ENCODE measurements around the gene RAPGEF1. TPM values are rescaled to one million over a fixed set of nuclear protein-coding genes. Genes with fewer than 3 reads are reported as not detected.

The RAPGEF1 gene
- total RNA-seq, 2 experiments from 2014 or later, result 118 to 243 TPM

DNA sequence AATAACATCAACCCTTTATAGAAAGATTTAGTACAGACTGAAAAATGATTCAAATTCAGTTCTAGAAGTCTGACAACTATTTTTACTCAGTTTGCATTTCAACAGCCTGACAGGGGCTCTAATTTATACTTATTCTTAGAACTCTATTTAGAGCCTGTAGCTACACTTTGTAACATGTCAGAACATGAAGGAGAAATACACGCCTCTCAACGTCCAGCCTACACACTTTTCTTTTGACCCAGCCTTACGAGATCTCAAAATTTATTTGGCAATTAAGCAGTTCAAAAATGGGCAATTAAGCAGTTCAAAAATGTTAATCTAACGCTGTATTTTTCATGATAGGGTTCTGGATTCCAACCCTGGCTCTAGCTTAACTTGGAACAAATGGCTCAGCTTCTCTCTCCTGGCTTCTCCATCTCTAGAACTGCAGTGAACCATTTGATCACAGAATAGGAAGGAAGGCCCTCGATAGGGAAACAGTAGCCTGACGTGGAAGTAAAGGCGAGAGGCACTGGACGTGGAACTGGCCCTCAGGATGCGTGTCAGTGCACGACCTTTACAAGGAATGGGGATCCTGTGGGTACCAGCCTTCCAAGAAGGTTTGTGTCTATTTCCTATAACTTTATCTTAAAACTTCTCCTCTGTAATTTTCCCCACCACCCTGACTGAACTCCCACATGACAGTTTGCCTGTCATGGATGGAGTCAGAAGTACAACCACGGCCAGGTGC is 128.1 kb downstream of the RAPGEF1 start:
- Histone ChIP-seq H3K4me1 (ENCODE audit: insufficient read depth, low read length, poor library complexity, severe bottlenecking) (no peaks in the 10 kb centered on the region), H3K9me3 (ENCODE audit: low read length) (no peaks in the 10 kb centered on the region), H3K36me3 (ENCODE audit: insufficient read depth, low read length) (peaks cover 100% of the 10 kb centered on the region), H3K9me2 (ENCODE audit: insufficient read depth, low read length) (no peaks in the 10 kb centered on the region), H3K79me2 (ENCODE audit: insufficient read depth, low read depth, low read length) (no peaks in the 10 kb centered on the region), H2AFZ (ENCODE audit: low read length) (no peak overlapping the region), H3K4me2 (ENCODE audit: low read length) (no peak overlapping the region), H3K27ac (ENCODE audit: low read depth, low read length, poor library complexity, severe bottlenecking) (no peak overlapping the region), H4K20me1 (ENCODE audit: insufficient read depth, low read length) (no peaks in the 10 kb centered on the region), H3K4me3 (ENCODE audit: low read depth, low read length, poor library complexity, severe bottlenecking) (no peak overlapping the region)
- ChIA-PET CTCF (ENCODE audit: unreplicated experiment) (no interaction called here), POLR2A (interaction anchor here (0.6 kb wide), 2 partner anchors 10 to 23 kb away, joined by 3 read pairs; no protein-coding TSS in a partner anchor)
- no peak for DNase-seq (ENCODE audit: low spot score)
- TF ChIP-seq, protein P1, sequence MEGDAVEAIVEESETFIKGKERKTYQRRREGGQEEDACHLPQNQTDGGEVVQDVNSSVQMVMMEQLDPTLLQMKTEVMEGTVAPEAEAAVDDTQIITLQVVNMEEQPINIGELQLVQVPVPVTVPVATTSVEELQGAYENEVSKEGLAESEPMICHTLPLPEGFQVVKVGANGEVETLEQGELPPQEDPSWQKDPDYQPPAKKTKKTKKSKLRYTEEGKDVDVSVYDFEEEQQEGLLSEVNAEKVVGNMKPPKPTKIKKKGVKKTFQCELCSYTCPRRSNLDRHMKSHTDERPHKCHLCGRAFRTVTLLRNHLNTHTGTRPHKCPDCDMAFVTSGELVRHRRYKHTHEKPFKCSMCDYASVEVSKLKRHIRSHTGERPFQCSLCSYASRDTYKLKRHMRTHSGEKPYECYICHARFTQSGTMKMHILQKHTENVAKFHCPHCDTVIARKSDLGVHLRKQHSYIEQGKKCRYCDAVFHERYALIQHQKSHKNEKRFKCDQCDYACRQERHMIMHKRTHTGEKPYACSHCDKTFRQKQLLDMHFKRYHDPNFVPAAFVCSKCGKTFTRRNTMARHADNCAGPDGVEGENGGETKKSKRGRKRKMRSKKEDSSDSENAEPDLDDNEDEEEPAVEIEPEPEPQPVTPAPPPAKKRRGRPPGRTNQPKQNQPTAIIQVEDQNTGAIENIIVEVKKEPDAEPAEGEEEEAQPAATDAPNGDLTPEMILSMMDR (conservative IDR thresholded peaks at IDR 0.05; ENCODE audit: low read length), result no peak
- TF ChIP-seq EZH2phosphoT487 (IDR thresholded peaks at IDR 0.05; ENCODE audit: borderline replicate concordance, low read depth, low read length), result no peak
- no TSS peak for BruUV-seq (replicated peaks)
- intact Hi-C loops (cut with micrococcal nuclease; ENCODE audit: unreplicated experiment), result no loop called here

- ChIA-PET CTCF (ENCODE audit: unreplicated experiment) (no interaction called here), POLR2A (no interaction called here)
- no peaks in the 10 kb centered on the region for H4K20me1 ChIP-seq (ENCODE audit: insufficient read depth, low read length)
- intact Hi-C loops (cut with micrococcal nuclease; ENCODE audit: unreplicated experiment), result no loop called here
- no peaks in the 10 kb centered on the region for H3K9me2 ChIP-seq (ENCODE audit: insufficient read depth, low read length)
- H3K79me2 ChIP-seq (ENCODE audit: insufficient read depth, low read depth, low read length), result no peaks in the 10 kb centered on the region
- no peak overlapping the region for H3K4me3 ChIP-seq (ENCODE audit: low read depth, low read length, poor library complexity, severe bottlenecking)
- no TSS peak for BruUV-seq (replicated peaks)
- no peak overlapping the region for H3K27ac ChIP-seq (ENCODE audit: low read depth, low read length, poor library complexity, severe bottlenecking)
- TF ChIP-seq, protein P1 (conservative IDR thresholded peaks at IDR 0.05; ENCODE audit: low read length), result no peak
- TF ChIP-seq EZH2phosphoT487 (IDR thresholded peaks at IDR 0.05; ENCODE audit: borderline replicate concordance, low read depth, low read length), result no peak
- DNase-seq (ENCODE audit: low spot score), result no peak
- H3K36me3 ChIP-seq (ENCODE audit: insufficient read depth, low read length), result peaks cover 100% of the 10 kb centered on the region
- no peaks in the 10 kb centered on the region for H3K9me3 ChIP-seq (ENCODE audit: low read length)
- H3K4me2 ChIP-seq (ENCODE audit: low read length), result no peak overlapping the region
- H2AFZ ChIP-seq (ENCODE audit: low read length), result no peak overlapping the region
- H3K4me1 ChIP-seq (ENCODE audit: insufficient read depth, low read length, poor library complexity, severe bottlenecking), result no peaks in the 10 kb centered on the region
These were observed 129.6 kb downstream of the RAPGEF1 start for GRCh38 chr9:131610231-131610761.
